ENCODE measurements around the gene PDYN.

Gene PDYN

GRCh38 chr20:1995531-1996310 is 1.9 kb upstream of the PDYN start:
- no peak for DNase-seq (ENCODE audit: low read depth, low spot score)
- H3K9ac ChIP-seq (ENCODE audit: insufficient read length, low read depth), result no peak overlapping the region
- no peaks in the 10 kb centered on the region for H3K9me3 ChIP-seq (ENCODE audit: insufficient read depth, low read length)
- H3K4me3 ChIP-seq (ENCODE audit: insufficient read length, low read depth), result no peak overlapping the region
- no peaks in the 10 kb centered on the region for H3K4me1 ChIP-seq (ENCODE audit: insufficient read depth, insufficient read length)
- H3K36me3 ChIP-seq (ENCODE audit: insufficient read depth, insufficient read length, low read length), result no peaks in the 10 kb centered on the region
- TF ChIP-seq ZNF274 (IDR thresholded peaks at IDR 0.05; ENCODE audit: low read depth, low read length) (no peak), YY1 (IDR thresholded peaks at IDR 0.05; ENCODE audit: insufficient read depth, insufficient read length) (no peak), SUZ12 (IDR thresholded peaks at IDR 0.05; ENCODE audit: extremely low read depth, insufficient read depth, insufficient read length) (no peak)
- H3K27me3 ChIP-seq (ENCODE audit: insufficient read depth, insufficient read length), result peaks cover 28% of the 10 kb centered on the region

DNA sequence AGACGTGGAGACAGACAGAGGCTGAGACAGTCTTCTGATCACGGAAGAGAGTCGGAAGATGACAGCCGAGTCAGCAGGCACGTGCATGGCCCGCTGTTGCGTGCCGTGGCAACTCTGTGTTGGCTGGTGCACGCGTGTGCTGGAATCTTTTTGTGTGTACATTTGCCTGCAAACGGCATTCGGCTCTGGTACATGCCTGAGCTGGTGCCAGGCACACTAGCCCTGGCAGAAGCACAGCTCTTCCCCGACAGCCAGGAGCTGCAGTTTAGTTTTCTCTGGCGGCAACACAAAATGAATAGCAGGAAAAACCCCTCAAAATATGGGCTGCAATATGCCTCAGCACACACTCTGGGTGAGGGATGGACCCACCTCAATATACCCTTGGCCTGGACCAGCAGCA is 769 bp upstream of the PDYN start:
- H3K9ac ChIP-seq (ENCODE audit: insufficient read length, low read depth), result no peak overlapping the region
- H3K4me1 ChIP-seq (ENCODE audit: insufficient read depth, insufficient read length), result no peaks in the 10 kb centered on the region
- TF ChIP-seq YY1 (IDR thresholded peaks at IDR 0.05; ENCODE audit: insufficient read depth, insufficient read length) (no peak), SUZ12 (IDR thresholded peaks at IDR 0.05; ENCODE audit: extremely low read depth, insufficient read depth, insufficient read length) (no peak), ZNF274 (IDR thresholded peaks at IDR 0.05; ENCODE audit: low read depth, low read length) (no peak)
- H3K9me3 ChIP-seq (ENCODE audit: insufficient read depth, low read length), result no peaks in the 10 kb centered on the region
- peaks cover 25% of the 10 kb centered on the region for H3K27me3 ChIP-seq (ENCODE audit: insufficient read depth, insufficient read length)
- DNase-seq (ENCODE audit: low read depth, low spot score), result no peak
- no peaks in the 10 kb centered on the region for H3K36me3 ChIP-seq (ENCODE audit: insufficient read depth, insufficient read length, low read length)
- no peak overlapping the region for H3K4me3 ChIP-seq (ENCODE audit: insufficient read length, low read depth)

- peaks cover 20% of the 10 kb centered on the region for H3K27me3 ChIP-seq (ENCODE audit: insufficient read depth, insufficient read length)
- H3K4me1 ChIP-seq (ENCODE audit: insufficient read depth, insufficient read length), result no peaks in the 10 kb centered on the region
- TF ChIP-seq YY1 (IDR thresholded peaks at IDR 0.05; ENCODE audit: insufficient read depth, insufficient read length) (no peak), SUZ12 (IDR thresholded peaks at IDR 0.05; ENCODE audit: extremely low read depth, insufficient read depth, insufficient read length) (no peak), ZNF274 (IDR thresholded peaks at IDR 0.05; ENCODE audit: low read depth, low read length) (no peak)
- no peak overlapping the region for H3K9ac ChIP-seq (ENCODE audit: insufficient read length, low read depth)
- no peak for DNase-seq (ENCODE audit: low read depth, low spot score)
- H3K4me3 ChIP-seq (ENCODE audit: insufficient read length, low read depth), result no peak overlapping the region
- no peaks in the 10 kb centered on the region for H3K36me3 ChIP-seq (ENCODE audit: insufficient read depth, insufficient read length, low read length)
- no peaks in the 10 kb centered on the region for H3K9me3 ChIP-seq (ENCODE audit: insufficient read depth, low read length)
Measured at GRCh38 chr20:1992359-1993110, 1.3 kb downstream of the PDYN start.

DNA sequence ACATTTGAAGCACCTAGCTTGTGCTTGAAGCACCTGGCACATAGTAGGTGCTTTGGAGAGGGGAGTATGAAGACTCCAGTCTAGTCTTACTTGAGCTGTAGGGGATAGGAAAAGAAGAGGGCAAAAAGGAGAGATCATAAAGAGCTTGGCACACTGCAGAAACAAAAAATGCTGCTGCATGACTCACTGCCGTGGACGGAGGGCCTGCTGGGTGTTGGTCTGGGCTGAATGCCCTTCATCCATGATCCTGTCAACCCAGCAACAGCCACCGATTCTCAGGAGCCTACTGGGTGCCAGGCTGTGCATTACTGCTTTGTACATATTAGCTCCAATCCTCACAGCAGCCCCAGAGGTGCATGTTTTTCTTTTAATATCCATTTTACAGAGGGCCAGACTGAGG is 6.0 kb downstream of the PDYN start:
- Histone ChIP-seq H3K4me1 (ENCODE audit: insufficient read depth, insufficient read length) (no peaks in the 10 kb centered on the region), H3K9me3 (ENCODE audit: insufficient read depth, low read length) (no peaks in the 10 kb centered on the region), H3K4me3 (ENCODE audit: insufficient read length, low read depth) (no peak overlapping the region), H3K36me3 (ENCODE audit: insufficient read depth, insufficient read length, low read length) (no peaks in the 10 kb centered on the region), H3K9ac (ENCODE audit: insufficient read length, low read depth) (no peak overlapping the region), H3K27me3 (ENCODE audit: insufficient read depth, insufficient read length) (no peaks in the 10 kb centered on the region)
- DNase-seq (ENCODE audit: low read depth, low spot score), result no peak
- no peak for TF ChIP-seq YY1 (IDR thresholded peaks at IDR 0.05; ENCODE audit: insufficient read depth, insufficient read length)
- no peak for TF ChIP-seq ZNF274 (IDR thresholded peaks at IDR 0.05; ENCODE audit: low read depth, low read length)
- TF ChIP-seq SUZ12 (IDR thresholded peaks at IDR 0.05; ENCODE audit: extremely low read depth, insufficient read depth, insufficient read length), result no peak

DNA sequence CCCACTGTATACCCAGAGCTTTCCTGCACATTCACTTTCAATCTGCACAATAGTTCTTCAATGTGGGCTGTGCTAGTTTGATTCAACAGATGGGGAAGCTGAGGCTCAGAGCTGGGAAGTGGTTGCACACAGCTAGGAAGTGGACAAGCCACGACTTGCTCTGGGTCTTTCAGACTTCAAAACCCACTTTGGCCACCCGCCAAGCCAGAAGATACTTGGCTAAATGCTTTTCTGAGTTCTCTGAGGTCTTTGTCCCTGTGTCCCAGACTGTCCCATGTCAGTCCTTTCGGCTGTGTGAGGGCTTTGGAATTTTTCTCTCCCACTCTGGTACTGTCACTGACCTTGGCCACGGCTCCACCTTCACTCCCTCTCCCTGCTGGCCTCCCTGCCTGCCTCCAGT is 10.6 kb downstream of the PDYN start:
- H3K9me3 ChIP-seq (ENCODE audit: insufficient read depth, low read length), result no peaks in the 10 kb centered on the region
- no peak for DNase-seq (ENCODE audit: low read depth, low spot score)
- H3K27me3 ChIP-seq (ENCODE audit: insufficient read depth, insufficient read length), result no peaks in the 10 kb centered on the region
- H3K36me3 ChIP-seq (ENCODE audit: insufficient read depth, insufficient read length, low read length), result no peaks in the 10 kb centered on the region
- no peaks in the 10 kb centered on the region for H3K4me1 ChIP-seq (ENCODE audit: insufficient read depth, insufficient read length)
- no peak for TF ChIP-seq SUZ12 (IDR thresholded peaks at IDR 0.05; ENCODE audit: extremely low read depth, insufficient read depth, insufficient read length)
- no peak for TF ChIP-seq ZNF274 (IDR thresholded peaks at IDR 0.05; ENCODE audit: low read depth, low read length)
- TF ChIP-seq YY1 (IDR thresholded peaks at IDR 0.05; ENCODE audit: insufficient read depth, insufficient read length), result no peak
- H3K9ac ChIP-seq (ENCODE audit: insufficient read length, low read depth), result no peak overlapping the region
- H3K4me3 ChIP-seq (ENCODE audit: insufficient read length, low read depth), result no peak overlapping the region

GRCh38 chr20:1982686-1983085 is 11.2 kb downstream of the PDYN start:
- Histone ChIP-seq H3K4me3 (ENCODE audit: insufficient read length, low read depth) (no peak overlapping the region), H3K4me1 (ENCODE audit: insufficient read depth, insufficient read length) (no peaks in the 10 kb centered on the region), H3K27me3 (ENCODE audit: insufficient read depth, insufficient read length) (no peaks in the 10 kb centered on the region), H3K36me3 (ENCODE audit: insufficient read depth, insufficient read length, low read length) (no peaks in the 10 kb centered on the region), H3K9me3 (ENCODE audit: insufficient read depth, low read length) (no peaks in the 10 kb centered on the region), H3K9ac (ENCODE audit: insufficient read length, low read depth) (no peak overlapping the region)
- DNase-seq (ENCODE audit: low read depth, low spot score), result no peak
- TF ChIP-seq YY1 (IDR thresholded peaks at IDR 0.05; ENCODE audit: insufficient read depth, insufficient read length) (no peak), ZNF274 (IDR thresholded peaks at IDR 0.05; ENCODE audit: low read depth, low read length) (no peak)

DNA sequence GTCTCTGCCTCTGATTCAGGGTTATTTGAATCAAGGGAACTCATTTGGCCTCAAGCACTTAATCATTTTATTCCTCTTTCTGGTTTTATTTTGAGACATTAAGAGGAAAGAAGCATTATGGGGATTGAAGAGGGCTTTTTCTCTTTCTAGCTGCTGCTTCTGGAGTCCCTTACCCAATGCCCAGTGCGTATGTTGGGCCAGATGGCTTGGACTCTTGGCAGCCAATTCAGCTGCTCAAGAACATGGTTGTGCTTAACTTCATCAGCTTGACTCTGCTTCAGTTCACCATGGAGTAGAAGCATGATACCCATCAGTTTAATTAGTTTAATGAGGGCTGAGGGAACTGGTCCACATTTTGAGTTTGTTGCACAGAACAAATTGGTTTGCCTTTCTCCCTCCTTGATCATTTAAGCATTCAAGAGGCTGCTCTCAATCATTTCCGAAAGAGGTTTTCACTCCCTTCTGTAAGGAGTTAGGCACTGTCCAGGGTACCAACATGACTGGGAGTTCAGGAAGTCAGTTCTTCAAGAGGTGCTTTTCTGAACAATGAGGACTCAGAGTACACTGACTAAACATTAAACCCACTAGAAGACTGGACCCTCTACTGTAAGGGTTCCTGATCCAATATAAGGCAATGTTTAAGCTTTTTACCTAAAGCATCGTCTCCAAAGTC is 14.6 kb downstream of the PDYN start:
- DNase-seq (ENCODE audit: low read depth, low spot score), result no peak
- TF ChIP-seq SUZ12 (IDR thresholded peaks at IDR 0.05; ENCODE audit: extremely low read depth, insufficient read depth, insufficient read length), result no peak
- no peak for TF ChIP-seq ZNF274 (IDR thresholded peaks at IDR 0.05; ENCODE audit: low read depth, low read length)
- no peak for TF ChIP-seq YY1 (IDR thresholded peaks at IDR 0.05; ENCODE audit: insufficient read depth, insufficient read length)
- no peak overlapping the region for H3K4me3 ChIP-seq (ENCODE audit: insufficient read length, low read depth)
- no peaks in the 10 kb centered on the region for H3K36me3 ChIP-seq (ENCODE audit: insufficient read depth, insufficient read length, low read length)
- no peaks in the 10 kb centered on the region for H3K4me1 ChIP-seq (ENCODE audit: insufficient read depth, insufficient read length)
- H3K9ac ChIP-seq (ENCODE audit: insufficient read length, low read depth), result no peak overlapping the region
- no peaks in the 10 kb centered on the region for H3K9me3 ChIP-seq (ENCODE audit: insufficient read depth, low read length)
- no peaks in the 10 kb centered on the region for H3K27me3 ChIP-seq (ENCODE audit: insufficient read depth, insufficient read length)

Measured in NT2/D1 (cell line).